Measurements from ENCODE around the gene FNIP1. TPM values are rescaled to one million over a fixed set of nuclear protein-coding genes. Genes with fewer than 3 reads are reported as not detected.
"Not testable (repeated sequence)": the region's sequence is repeated elsewhere in the genome, so short reads cannot be mapped to it uniquely, and the experiment has no call there.

FNIP1 gene
- total RNA-seq, 1 experiment from 2014 or later, result 29.4 TPM

GRCh38 chr5:131684595-131684994 lies 112.2 kb downstream of the FNIP1 start:
- DNase-seq (ENCODE audit: low spot score), result no peak

GRCh38 chr5:131684051-131684450 lies 112.8 kb downstream of the FNIP1 start:
- DNase-seq (ENCODE audit: low spot score), result no peak

GRCh38 chr5:131682826-131683225 lies 114.0 kb downstream of the FNIP1 start:
- no peak for DNase-seq (ENCODE audit: low spot score)

- no peak for DNase-seq (ENCODE audit: low spot score)
Measured at GRCh38 chr5:131682175-131682574, 114.6 kb downstream of the FNIP1 start.

GRCh38 chr5:131679911-131680310 lies 116.9 kb downstream of the FNIP1 start:
- DNase-seq (ENCODE audit: low spot score), result peak; percentile 80

GRCh38 chr5:131678273-131678672 lies 118.5 kb downstream of the FNIP1 start:
- not testable (repeated sequence) for DNase-seq (ENCODE audit: low spot score)

- DNase-seq (ENCODE audit: low spot score), result no peak
Measured at GRCh38 chr5:131677115-131677514, 119.7 kb downstream of the FNIP1 start.

GRCh38 chr5:131672776-131673175 lies 124.0 kb downstream of the FNIP1 start:
- DNase-seq (ENCODE audit: low spot score), result no peak

GRCh38 chr5:131671994-131672655 lies 124.7 kb downstream of the FNIP1 start:
- peak; percentile 18 for DNase-seq (ENCODE audit: low spot score)

GRCh38 chr5:131671409-131671808 lies 125.4 kb downstream of the FNIP1 start:
- DNase-seq (ENCODE audit: low spot score), result no peak

- DNase-seq (ENCODE audit: low spot score), result no peak
Measured at GRCh38 chr5:131664929-131665328, 131.9 kb downstream of the FNIP1 start.

GRCh38 chr5:131661933-131662332 lies 134.9 kb downstream of the FNIP1 start:
- no peak for DNase-seq (ENCODE audit: low spot score)

GRCh38 chr5:131659841-131660240 lies 137.0 kb downstream of the FNIP1 start:
- no peak for DNase-seq (ENCODE audit: low spot score)

- DNase-seq (ENCODE audit: low spot score), result no peak
Measured at GRCh38 chr5:131659290-131659689, 137.5 kb downstream of the FNIP1 start.

- no peak for DNase-seq (ENCODE audit: low spot score)
Measured at GRCh38 chr5:131654776-131655175, 142.0 kb downstream of the FNIP1 start.

- DNase-seq (ENCODE audit: low spot score), result no peak
Measured at GRCh38 chr5:131654309-131654708, 142.5 kb downstream of the FNIP1 start.

GRCh38 chr5:131649161-131649560 lies 147.7 kb downstream of the FNIP1 start:
- no peak for DNase-seq (ENCODE audit: low spot score)

GRCh38 chr5:131647048-131647769 lies 149.6 kb downstream of the FNIP1 start:
- DNase-seq (ENCODE audit: low spot score), result no peak

- no peak for DNase-seq (ENCODE audit: low spot score)
Measured at GRCh38 chr5:131644822-131645221, 152.0 kb downstream of the FNIP1 start.

- DNase-seq (ENCODE audit: low spot score), result no peak
Measured at GRCh38 chr5:131644370-131644769, 152.4 kb downstream of the FNIP1 start.

- DNase-seq (ENCODE audit: low spot score), result no peak
Measured at GRCh38 chr5:131641494-131641893, 155.3 kb downstream of the FNIP1 start.

- no peak for DNase-seq (ENCODE audit: low spot score)
Measured at GRCh38 chr5:131640043-131640856, 156.6 kb downstream of the FNIP1 start.

GRCh38 chr5:131639148-131639547 lies 157.7 kb downstream of the FNIP1 start:
- DNase-seq (ENCODE audit: low spot score), result no peak
